Progenitor cell of endocrine pancreas (in vitro differentiated cells): ENCODE measurements around the gene DHDH. TPM values are rescaled to one million over a fixed set of nuclear protein-coding genes. Genes with fewer than 3 reads are reported as not detected.
"Not testable (repeated sequence)": the region's sequence is repeated elsewhere in the genome, so short reads cannot be mapped to it uniquely, and the experiment has no call there.

Source experiments
- DNase-seq: peaks from one replicate; pipeline ENCODE4 v3.0.0; 2021; ENCODE audit warnings: low spot score; ENCODE audit not compliant: unreplicated experiment
- H3K27ac Mint-ChIP-seq: 2 replicates; pipeline ENCODE4 v1.8.0; 2021; ENCODE audit warnings: mild to moderate bottlenecking, moderate library complexity, mixed read lengths
- H3K27me3 Mint-ChIP-seq: 2 replicates; pipeline ENCODE4 v1.8.0; 2021; ENCODE audit warnings: mixed read lengths
- H3K36me3 Mint-ChIP-seq: 2 replicates; pipeline ENCODE4 v1.8.0; 2022; ENCODE audit warnings: mixed read lengths; ENCODE audit not compliant: insufficient read depth
- H3K4me1 Mint-ChIP-seq: 2 replicates; pipeline ENCODE4 v1.8.0; 2021; ENCODE audit warnings: low read depth, mixed read lengths
- H3K4me3 Mint-ChIP-seq: 2 replicates; pipeline ENCODE4 v1.8.0; 2021; ENCODE audit warnings: low read depth, mild to moderate bottlenecking, moderate library complexity, mixed read lengths
- H3K9me3 Mint-ChIP-seq: 2 replicates; pipeline ENCODE4 v1.8.0; 2021; ENCODE audit warnings: low read depth, mixed read lengths
- total RNA-seq: library from RNA; stranded (reverse); gene quantifications from 2 replicates; pipeline ENCODE4 v1.2.1, GENCODE V29; 2021
- TF ChIP-seq, protein P1 (sequence below): fragments of 200-600 bp; sonication (generic); IDR thresholded peaks from one replicate; pipeline ENCODE4 v1.5.0; 2021; ENCODE audit warnings: antibody characterized with exemption, mild to moderate bottlenecking; ENCODE audit not compliant: unreplicated experiment

The DHDH gene
- total RNA-seq, 1 donor from 2014 or later = 1.8 TPM

DNA sequence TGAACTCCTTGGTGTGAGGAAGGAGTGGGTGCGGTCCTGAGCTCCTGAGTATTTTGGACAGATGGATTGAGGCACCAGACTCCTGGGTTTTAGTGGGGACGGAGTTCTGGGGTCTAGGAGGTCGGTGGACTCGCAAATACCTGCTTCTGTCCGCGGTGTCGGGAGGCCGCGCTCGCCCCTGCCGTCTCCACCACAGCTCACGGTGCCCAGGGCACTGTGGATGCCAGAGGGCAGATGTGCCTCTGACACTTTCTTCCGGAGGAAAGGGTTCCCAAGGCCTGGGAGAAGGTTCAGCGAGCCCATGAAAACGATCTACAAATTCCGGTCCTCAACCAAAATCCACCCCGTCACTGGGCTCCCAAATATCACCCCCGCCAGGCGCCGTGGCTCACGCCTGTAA lies 38.3 kb upstream of the DHDH start:
- Mint-ChIP-seq H3K9me3 (no peaks in the 10 kb centered on the region), H3K4me1 (peaks cover 20% of the 10 kb centered on the region), H3K27ac (no peak overlapping the region), H3K27me3 (peaks cover 7% of the 10 kb centered on the region), H3K36me3 (peaks cover 2% of the 10 kb centered on the region), H3K4me3 (no peak overlapping the region)
- DNase-seq = no peak
- TF ChIP-seq, protein P1, sequence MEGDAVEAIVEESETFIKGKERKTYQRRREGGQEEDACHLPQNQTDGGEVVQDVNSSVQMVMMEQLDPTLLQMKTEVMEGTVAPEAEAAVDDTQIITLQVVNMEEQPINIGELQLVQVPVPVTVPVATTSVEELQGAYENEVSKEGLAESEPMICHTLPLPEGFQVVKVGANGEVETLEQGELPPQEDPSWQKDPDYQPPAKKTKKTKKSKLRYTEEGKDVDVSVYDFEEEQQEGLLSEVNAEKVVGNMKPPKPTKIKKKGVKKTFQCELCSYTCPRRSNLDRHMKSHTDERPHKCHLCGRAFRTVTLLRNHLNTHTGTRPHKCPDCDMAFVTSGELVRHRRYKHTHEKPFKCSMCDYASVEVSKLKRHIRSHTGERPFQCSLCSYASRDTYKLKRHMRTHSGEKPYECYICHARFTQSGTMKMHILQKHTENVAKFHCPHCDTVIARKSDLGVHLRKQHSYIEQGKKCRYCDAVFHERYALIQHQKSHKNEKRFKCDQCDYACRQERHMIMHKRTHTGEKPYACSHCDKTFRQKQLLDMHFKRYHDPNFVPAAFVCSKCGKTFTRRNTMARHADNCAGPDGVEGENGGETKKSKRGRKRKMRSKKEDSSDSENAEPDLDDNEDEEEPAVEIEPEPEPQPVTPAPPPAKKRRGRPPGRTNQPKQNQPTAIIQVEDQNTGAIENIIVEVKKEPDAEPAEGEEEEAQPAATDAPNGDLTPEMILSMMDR = no peak

DNA sequence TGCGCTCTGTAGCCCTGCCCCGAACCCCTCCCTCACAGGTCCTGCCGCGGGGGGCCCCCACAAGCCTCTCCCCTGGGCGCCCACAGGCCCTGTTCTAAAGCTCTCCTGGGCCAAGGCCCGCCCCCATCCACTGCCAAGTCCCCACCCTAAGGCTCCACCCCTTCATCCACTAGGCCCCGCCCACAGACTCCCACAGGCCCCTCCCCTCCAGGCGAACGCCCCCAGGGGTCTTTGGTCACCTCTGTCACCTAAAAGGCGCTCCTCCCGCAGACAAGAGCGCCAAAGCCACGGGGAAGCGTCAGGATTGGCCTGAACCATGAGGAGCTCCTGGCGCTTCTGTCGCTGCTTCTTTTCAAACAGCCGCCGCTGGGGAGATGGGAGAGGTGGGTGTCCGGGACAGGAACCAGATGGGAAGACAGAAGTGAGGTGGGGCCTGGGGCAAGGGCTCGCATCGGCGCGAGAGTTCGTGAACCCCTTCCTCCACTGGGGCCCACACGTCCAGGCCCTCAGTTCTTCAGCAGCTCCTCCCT lies 37.2 kb upstream of the DHDH start:
- no peak overlapping the region for H3K27ac Mint-ChIP-seq
- H3K9me3 Mint-ChIP-seq = no peaks in the 10 kb centered on the region
- TF ChIP-seq, protein P1 = no peak
- H3K4me3 Mint-ChIP-seq = no peak overlapping the region
- DNase-seq = no peak
- peaks cover 7% of the 10 kb centered on the region for H3K27me3 Mint-ChIP-seq
- no peaks in the 10 kb centered on the region for H3K36me3 Mint-ChIP-seq
- peaks cover 24% of the 10 kb centered on the region for H3K4me1 Mint-ChIP-seq

DNA sequence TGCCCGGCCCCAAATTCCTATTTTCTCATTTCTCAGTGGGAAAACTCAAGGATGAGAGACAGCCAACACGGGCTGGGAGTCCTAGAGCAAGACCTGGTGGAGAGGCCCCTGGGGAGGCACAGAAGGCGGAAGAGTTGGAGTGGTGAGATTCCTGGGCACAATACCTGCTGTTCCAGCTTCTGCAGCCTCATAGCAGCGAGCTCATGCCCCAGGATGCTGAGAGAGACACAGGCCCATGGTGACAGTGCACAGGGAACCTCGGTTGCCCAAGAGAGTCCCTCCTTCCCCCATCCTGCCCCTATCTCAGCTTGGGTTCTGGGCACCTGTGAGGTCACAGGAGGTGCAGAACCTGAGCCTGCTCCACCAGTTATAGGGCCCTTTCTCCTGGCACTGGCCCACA lies 36.3 kb upstream of the DHDH start:
- TF ChIP-seq, protein P1 = no peak
- Mint-ChIP-seq H3K4me1 (peaks cover 15% of the 10 kb centered on the region), H3K27me3 (peaks cover 4% of the 10 kb centered on the region), H3K36me3 (no peaks in the 10 kb centered on the region), H3K9me3 (no peaks in the 10 kb centered on the region), H3K4me3 (no peak overlapping the region), H3K27ac (no peak overlapping the region)
- no peak for DNase-seq

DNA sequence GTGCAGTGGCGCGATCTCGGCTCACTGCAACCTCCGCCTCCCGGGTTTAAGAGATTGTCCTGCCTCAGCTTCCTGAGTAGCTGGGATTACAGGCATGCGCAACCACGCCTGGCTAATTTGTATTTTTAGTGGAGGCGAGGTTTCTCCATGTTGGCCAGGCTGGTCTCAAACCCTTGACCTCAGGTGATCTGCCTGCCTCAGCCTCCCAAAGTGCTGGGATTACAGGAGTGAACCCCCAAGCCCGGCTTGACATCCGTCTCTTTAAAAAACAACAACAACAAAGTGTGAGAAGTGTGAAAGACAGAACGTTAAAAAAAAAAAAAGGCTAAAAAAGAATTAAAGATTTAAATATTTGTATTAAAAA lies 34.1 kb upstream of the DHDH start:
- peak overlapping the region; percentile 80 for H3K27ac Mint-ChIP-seq
- not testable (repeated sequence) for DNase-seq, H3K9me3 Mint-ChIP-seq, H3K36me3 Mint-ChIP-seq, H3K27me3 Mint-ChIP-seq
- H3K4me3 Mint-ChIP-seq = peak overlapping the region; percentile 73
- peaks cover 13% of the 10 kb centered on the region for H3K4me1 Mint-ChIP-seq

DNA sequence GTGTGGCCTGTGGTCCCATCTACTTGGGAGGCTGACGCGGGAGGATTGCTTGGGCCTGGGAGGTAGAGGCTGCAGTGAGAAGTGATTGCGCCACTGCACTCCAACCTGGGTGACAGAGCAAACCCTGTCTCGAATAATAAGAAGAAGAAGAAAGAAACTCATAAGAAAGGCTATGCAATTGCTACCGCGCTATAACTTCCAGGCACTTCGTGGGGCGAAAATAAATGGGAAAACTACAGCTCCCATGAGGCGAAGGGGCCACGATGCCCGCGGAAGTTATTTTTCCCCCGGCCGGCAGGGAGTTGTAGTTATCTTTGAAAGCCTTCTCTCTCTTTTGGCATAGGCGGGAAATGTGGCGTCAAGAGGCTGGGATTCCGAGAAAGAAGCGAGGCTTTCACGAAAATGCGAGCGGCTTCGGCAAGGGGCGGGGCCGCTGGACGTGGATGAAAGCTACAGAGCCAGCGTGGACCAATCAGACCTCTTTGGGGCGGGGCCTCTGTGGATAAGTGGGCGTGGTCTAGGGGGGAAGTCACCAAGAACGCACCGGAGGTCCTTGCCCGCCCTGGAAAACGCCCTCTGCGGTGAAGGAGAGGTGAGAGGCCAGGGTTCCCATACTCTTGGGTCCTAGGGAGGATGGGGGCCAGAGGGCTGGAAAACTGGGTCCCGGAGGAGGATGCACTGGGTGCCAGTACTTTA lies 33.6 kb upstream of the DHDH start, which contains the start of gene NUCB1:
Gene NUCB1 (plus strand): TSS at position 532 of the 696 bp plus-strand sequence. CDS start 485 bp downstream, outside the sequence.
- no peaks in the 10 kb centered on the region for H3K9me3 Mint-ChIP-seq
- peak within 1 kb of the TSS; percentile 98 for H3K27ac Mint-ChIP-seq
- TF ChIP-seq, protein P1 = no peak
- peaks cover 13% of the 10 kb centered on the region for H3K4me1 Mint-ChIP-seq
- DNase-seq = peak; percentile 98
- peaks cover under 1% of the 10 kb centered on the region for H3K27me3 Mint-ChIP-seq
- H3K36me3 Mint-ChIP-seq = peaks cover 6% of the 10 kb centered on the region
- H3K4me3 Mint-ChIP-seq = peak within 1 kb of the TSS; percentile 97
